ENCODE results near the gene EXOC4.

The EXOC4 gene

GRCh38 chr7:133650487-133651300, 397.8 kb downstream of the EXOC4 start:
- H3K27ac ChIP-seq: no peak overlapping the region
- no peak for TF ChIP-seq ZFX (IDR thresholded peaks at IDR 0.05)
- TF ChIP-seq CTCF (conservative IDR thresholded peaks at IDR 0.05): no peak

GRCh38 chr7:133652547-133652946, 399.7 kb downstream of the EXOC4 start:
- H3K27ac ChIP-seq: no peak overlapping the region
- TF ChIP-seq ZFX (IDR thresholded peaks at IDR 0.05): no peak
- TF ChIP-seq CTCF (conservative IDR thresholded peaks at IDR 0.05): no peak

- no peak overlapping the region for H3K27ac ChIP-seq
- no peak for TF ChIP-seq CTCF (conservative IDR thresholded peaks at IDR 0.05)
- no peak for TF ChIP-seq ZFX (IDR thresholded peaks at IDR 0.05)
Observed at GRCh38 chr7:133654547-133654946, 401.7 kb downstream of the EXOC4 start.

- no peak for TF ChIP-seq ZFX (IDR thresholded peaks at IDR 0.05)
- no peak for TF ChIP-seq CTCF (conservative IDR thresholded peaks at IDR 0.05)
Observed at GRCh38 chr7:133662276-133662675, 409.4 kb downstream of the EXOC4 start.

GRCh38 chr7:133662830-133663229, 410.0 kb downstream of the EXOC4 start:
- H3K27ac ChIP-seq: no peak overlapping the region
- TF ChIP-seq ZFX (IDR thresholded peaks at IDR 0.05) (no peak), CTCF (conservative IDR thresholded peaks at IDR 0.05) (no peak)

More at GRCh38 chr7:133662276-133662675, 409.4 kb downstream of the EXOC4 start:
- no peak overlapping the region for H3K27ac ChIP-seq

- H3K27ac ChIP-seq: no peak overlapping the region
- no peak for TF ChIP-seq CTCF (conservative IDR thresholded peaks at IDR 0.05)
- TF ChIP-seq ZFX (IDR thresholded peaks at IDR 0.05): no peak
Observed at GRCh38 chr7:133664528-133664927, 411.6 kb downstream of the EXOC4 start.

GRCh38 chr7:133668296-133669060, 415.6 kb downstream of the EXOC4 start:
- TF ChIP-seq ZFX (IDR thresholded peaks at IDR 0.05): no peak
- TF ChIP-seq CTCF (conservative IDR thresholded peaks at IDR 0.05): no peak
- H3K27ac ChIP-seq: no peak overlapping the region
